K562 (cell line): ENCODE results near the gene ISYNA1. TPM values are rescaled to one million over a fixed set of nuclear protein-coding genes. Genes with fewer than 3 reads are reported as not detected.

Experiments
- CLOCK ChIP-seq: fragments of 250-450 bp; sonication (Bioruptor Pico); IDR thresholded peaks from 2 replicates; pipeline ENCODE4 v1.4.0; 2020; ENCODE audit warnings: mild to moderate bottlenecking, moderate library complexity, borderline replicate concordance
- CTBP1 ChIP-seq: fragments of 450-650 bp; IDR thresholded peaks from 2 replicates; pipeline ENCODE4 v1.6.1; 2016; ENCODE audit warnings: borderline replicate concordance
- ELF4 ChIP-seq: fragments of 450-650 bp; formaldehyde crosslinking; IDR thresholded peaks from 2 replicates; pipeline ENCODE4 v1.4.0; 2022; ENCODE audit warnings: missing genetic modification characterization
- ERF ChIP-seq: fragments of 450-650 bp; formaldehyde crosslinking; IDR thresholded peaks from 2 replicates; pipeline ENCODE4 v1.4.0; 2020; ENCODE audit warnings: mild to moderate bottlenecking, mixed read lengths
- GTF2E2 ChIP-seq: fragments of 200-800 bp; sonication (Bioruptor generic); IDR thresholded peaks from 2 replicates; pipeline ENCODE4 v1.6.1; 2016; ENCODE audit warnings: missing genetic modification characterization, missing compliant biosample characterization
- HCFC1 ChIP-seq: IDR thresholded peaks from 2 replicates; pipeline ENCODE4 v1.6.1; 2012; ENCODE audit warnings: low read depth, low read length, improper control_type of control experiment
- IFI16 ChIP-seq: fragments of 250-450 bp; sonication (Bioruptor Pico); IDR thresholded peaks from 2 replicates; pipeline ENCODE4 v2.1.2; 2022; ENCODE audit warnings: mild to moderate bottlenecking, inconsistent platforms
- MED1 ChIP-seq: sonication (generic); formaldehyde crosslinking; IDR thresholded peaks from 2 replicates; pipeline ENCODE4 v1.8.1; 2023; ENCODE audit warnings: missing genetic modification reagents, borderline replicate concordance
- MYC ChIP-seq, 2 experiments: fragments of 250-450 bp in 1 of 2; sonication (Bioruptor Pico) in 1 of 2; IDR thresholded peaks; 2 replicates each; pipeline versions ENCODE4 v1.5.1 to v1.6.1; 2012 to 2021; ENCODE audit warnings: low read depth in 2 of 2, borderline replicate concordance in 1 of 2, improper control_type of control experiment in 1 of 2, low read length in 1 of 2, mild to moderate bottlenecking in 1 of 2, moderate library complexity in 1 of 2
- NBN ChIP-seq: fragments of 450-650 bp; IDR thresholded peaks from 2 replicates; pipeline ENCODE4 v1.6.1; 2016; ENCODE audit warnings: low read depth, mild to moderate bottlenecking
- ZNF174 ChIP-seq: fragments of 250-450 bp; sonication (Bioruptor Pico); IDR thresholded peaks from 2 replicates; pipeline ENCODE4 v1.4.0; 2020; ENCODE audit warnings: mild to moderate bottlenecking
- ZNF324 ChIP-seq: fragments of 250-450 bp; sonication (Bioruptor Pico); IDR thresholded peaks from 2 replicates; pipeline ENCODE4 v1.4.0; 2020; ENCODE audit warnings: mild to moderate bottlenecking
- ZNF589 ChIP-seq: fragments of 200-800 bp; sonication (Bioruptor generic); IDR thresholded peaks from 2 replicates; pipeline ENCODE4 v1.6.1; 2016; ENCODE audit warnings: low read depth, missing genetic modification characterization, missing compliant biosample characterization
- polyA plus RNA-seq, 8 experiments: library from polyadenylated mRNA; depleted of rRNA in 4 of 8; stranded (reverse) in 5 of 8; unstranded in 3 of 8; fragments of >200 nt; fragmentation: Nextera tagmentation in 2 of 8; fragmentation: Illumina TruSeq in 1 of 8; extraction: Ambion mirVana in 2 of 8; extraction: Trizol in 1 of 8; gene quantifications; 2 replicates each; pipeline versions ENCODE4 v1.2.1 to v1.2.3, GENCODE V29; 2011 to 2014; ENCODE audit warnings: inconsistent platforms in 1 of 8, missing spikeins in 1 of 8
- total RNA-seq, 7 experiments: library from RNA; depleted of rRNA in 6 of 7; stranded (reverse); fragments of >200 nt in 6 of 7; fragmentation: Illumina TruSeq in 2 of 7; extraction: Trizol in 2 of 7; gene quantifications; 2 replicates each; pipeline versions ENCODE4 v1.2.1 to v1.2.3, GENCODE V29; 2011 to 2021; ENCODE audit warnings: low replicate concordance in 1 of 7
- TF ChIP-seq, protein P1 (sequence below): fragments of 250-450 bp; sonication (Bioruptor Pico); IDR thresholded peaks from 2 replicates; pipeline ENCODE4 v1.5.0; 2021
- TF ChIP-seq, protein P2 (sequence below): sonication (generic); formaldehyde crosslinking; IDR thresholded peaks from 2 replicates; pipeline ENCODE4 v1.8.0; 2023; ENCODE audit warnings: missing genetic modification reagents, mild to moderate bottlenecking, borderline replicate concordance
- TF ChIP-seq, protein P3 (sequence below): fragments of 450-650 bp; formaldehyde crosslinking; conservative IDR thresholded peaks from 2 replicates; pipeline ENCODE4 v1.4.0; 2022; ENCODE audit warnings: mild to moderate bottlenecking, missing genetic modification characterization

The ISYNA1 gene
- total and polyA plus RNA-seq, 9 of the 15 experiments (the other 6 are each of a cell fraction or from before 2014, with no cell fraction given): 21.8 to 460 (median 93.2) TPM

DNA sequence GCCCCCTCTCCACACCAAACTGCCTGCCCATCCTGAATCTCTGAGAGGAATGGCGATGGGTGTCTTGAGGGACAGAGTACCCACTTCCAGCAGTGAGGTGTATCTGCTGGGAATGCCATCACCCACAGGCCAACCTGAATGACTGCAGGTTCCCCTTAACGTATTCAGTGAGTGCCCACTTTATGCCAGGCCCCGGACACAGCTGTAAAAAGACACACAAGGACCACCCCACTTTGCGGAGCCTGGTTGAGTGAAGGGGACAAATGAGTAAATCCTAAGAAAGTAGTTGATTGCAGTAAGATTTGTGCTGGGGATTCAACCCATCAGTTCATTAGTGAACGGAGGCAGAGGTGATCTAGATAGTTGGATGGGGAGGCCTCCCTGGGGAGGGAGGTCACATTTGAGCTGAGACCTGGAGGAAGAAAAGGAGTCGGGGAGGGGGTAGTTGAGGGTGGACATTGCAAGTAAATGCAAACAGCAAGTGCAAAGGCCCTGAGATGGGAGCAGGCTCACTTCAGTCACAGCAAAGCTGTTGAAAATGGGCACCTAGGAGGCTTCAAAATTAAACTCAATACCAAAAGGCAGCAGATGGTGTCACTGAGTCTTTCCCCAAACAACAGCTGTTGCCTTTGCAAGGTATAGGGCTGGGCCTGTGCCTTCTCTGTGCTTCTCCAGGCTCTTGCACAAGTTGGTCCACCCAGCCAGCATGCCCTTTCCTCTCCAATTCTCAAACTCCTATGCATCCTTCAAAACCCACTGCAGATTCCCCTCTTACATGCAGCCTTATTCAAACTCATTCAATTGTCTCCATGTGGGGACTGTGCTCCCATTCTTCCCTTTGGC lies 47.6 kb downstream of the ISYNA1 start (continued):
- 0 out of 2 replicates have a peak, but pooled peaks have one; percentile 56 for TF ChIP-seq ERF (CRISPR knock-in tag)
- TF ChIP-seq IFI16: no peak
- peak; percentile 76; the same call in 1 of the 2 replicates for TF ChIP-seq ELF4 (CRISPR knock-in tag)
- TF ChIP-seq, protein P1, sequence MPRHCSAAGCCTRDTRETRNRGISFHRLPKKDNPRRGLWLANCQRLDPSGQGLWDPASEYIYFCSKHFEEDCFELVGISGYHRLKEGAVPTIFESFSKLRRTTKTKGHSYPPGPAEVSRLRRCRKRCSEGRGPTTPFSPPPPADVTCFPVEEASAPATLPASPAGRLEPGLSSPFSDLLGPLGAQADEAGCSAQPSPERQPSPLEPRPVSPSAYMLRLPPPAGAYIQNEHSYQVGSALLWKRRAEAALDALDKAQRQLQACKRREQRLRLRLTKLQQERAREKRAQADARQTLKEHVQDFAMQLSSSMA (CRISPR knock-in tag): peak; percentile 58; the same call in 1 of the 2 replicates
- TF ChIP-seq ZNF589 (CRISPR knock-in tag): 0 out of 2 replicates have a peak, but pooled peaks have one; percentile 46
- TF ChIP-seq ZNF324 (CRISPR knock-in tag): 0 out of 2 replicates have a peak, but pooled peaks have one; percentile 40
- TF ChIP-seq HCFC1: no peak
- no peak for TF ChIP-seq MED1 (CRISPR knock-in tag)
- TF ChIP-seq, protein P2, sequence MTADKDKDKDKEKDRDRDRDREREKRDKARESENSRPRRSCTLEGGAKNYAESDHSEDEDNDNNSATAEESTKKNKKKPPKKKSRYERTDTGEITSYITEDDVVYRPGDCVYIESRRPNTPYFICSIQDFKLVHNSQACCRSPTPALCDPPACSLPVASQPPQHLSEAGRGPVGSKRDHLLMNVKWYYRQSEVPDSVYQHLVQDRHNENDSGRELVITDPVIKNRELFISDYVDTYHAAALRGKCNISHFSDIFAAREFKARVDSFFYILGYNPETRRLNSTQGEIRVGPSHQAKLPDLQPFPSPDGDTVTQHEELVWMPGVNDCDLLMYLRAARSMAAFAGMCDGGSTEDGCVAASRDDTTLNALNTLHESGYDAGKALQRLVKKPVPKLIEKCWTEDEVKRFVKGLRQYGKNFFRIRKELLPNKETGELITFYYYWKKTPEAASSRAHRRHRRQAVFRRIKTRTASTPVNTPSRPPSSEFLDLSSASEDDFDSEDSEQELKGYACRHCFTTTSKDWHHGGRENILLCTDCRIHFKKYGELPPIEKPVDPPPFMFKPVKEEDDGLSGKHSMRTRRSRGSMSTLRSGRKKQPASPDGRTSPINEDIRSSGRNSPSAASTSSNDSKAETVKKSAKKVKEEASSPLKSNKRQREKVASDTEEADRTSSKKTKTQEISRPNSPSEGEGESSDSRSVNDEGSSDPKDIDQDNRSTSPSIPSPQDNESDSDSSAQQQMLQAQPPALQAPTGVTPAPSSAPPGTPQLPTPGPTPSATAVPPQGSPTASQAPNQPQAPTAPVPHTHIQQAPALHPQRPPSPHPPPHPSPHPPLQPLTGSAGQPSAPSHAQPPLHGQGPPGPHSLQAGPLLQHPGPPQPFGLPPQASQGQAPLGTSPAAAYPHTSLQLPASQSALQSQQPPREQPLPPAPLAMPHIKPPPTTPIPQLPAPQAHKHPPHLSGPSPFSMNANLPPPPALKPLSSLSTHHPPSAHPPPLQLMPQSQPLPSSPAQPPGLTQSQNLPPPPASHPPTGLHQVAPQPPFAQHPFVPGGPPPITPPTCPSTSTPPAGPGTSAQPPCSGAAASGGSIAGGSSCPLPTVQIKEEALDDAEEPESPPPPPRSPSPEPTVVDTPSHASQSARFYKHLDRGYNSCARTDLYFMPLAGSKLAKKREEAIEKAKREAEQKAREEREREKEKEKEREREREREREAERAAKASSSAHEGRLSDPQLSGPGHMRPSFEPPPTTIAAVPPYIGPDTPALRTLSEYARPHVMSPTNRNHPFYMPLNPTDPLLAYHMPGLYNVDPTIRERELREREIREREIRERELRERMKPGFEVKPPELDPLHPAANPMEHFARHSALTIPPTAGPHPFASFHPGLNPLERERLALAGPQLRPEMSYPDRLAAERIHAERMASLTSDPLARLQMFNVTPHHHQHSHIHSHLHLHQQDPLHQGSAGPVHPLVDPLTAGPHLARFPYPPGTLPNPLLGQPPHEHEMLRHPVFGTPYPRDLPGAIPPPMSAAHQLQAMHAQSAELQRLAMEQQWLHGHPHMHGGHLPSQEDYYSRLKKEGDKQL: no peak
- TF ChIP-seq CLOCK (CRISPR knock-in tag): no peak
- no peak for TF ChIP-seq ZNF174 (CRISPR knock-in tag)
- TF ChIP-seq GTF2E2 (tag): peak; percentile 59; the same call in 1 of the 2 replicates
- peak; percentile 75; the same call in 1 of the 2 replicates for TF ChIP-seq CTBP1
- TF ChIP-seq, protein P3, sequence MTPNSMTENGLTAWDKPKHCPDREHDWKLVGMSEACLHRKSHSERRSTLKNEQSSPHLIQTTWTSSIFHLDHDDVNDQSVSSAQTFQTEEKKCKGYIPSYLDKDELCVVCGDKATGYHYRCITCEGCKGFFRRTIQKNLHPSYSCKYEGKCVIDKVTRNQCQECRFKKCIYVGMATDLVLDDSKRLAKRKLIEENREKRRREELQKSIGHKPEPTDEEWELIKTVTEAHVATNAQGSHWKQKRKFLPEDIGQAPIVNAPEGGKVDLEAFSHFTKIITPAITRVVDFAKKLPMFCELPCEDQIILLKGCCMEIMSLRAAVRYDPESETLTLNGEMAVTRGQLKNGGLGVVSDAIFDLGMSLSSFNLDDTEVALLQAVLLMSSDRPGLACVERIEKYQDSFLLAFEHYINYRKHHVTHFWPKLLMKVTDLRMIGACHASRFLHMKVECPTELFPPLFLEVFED (CRISPR knock-in tag): peak; percentile 94
- TF ChIP-seq MYC (IDR thresholded peaks at IDR 0.05; ENCODE audit: low read depth, low read length): no peak
- peak; percentile 81; the same call in 1 of the 2 replicates for TF ChIP-seq MYC (CRISPR knock-in tag; IDR thresholded peaks at IDR 0.05; ENCODE audit: borderline replicate concordance, low read depth)
- peak; percentile 15; the same call in 1 of the 2 replicates for TF ChIP-seq NBN
